Activated T-cell treated with anti-CD3 and anti-CD28 coated beads, Interleukin-2, amount 50 U/mL, for 4 hours (primary cell): Measurements from ENCODE around the gene CD63. TPM values are rescaled to one million over a fixed set of nuclear protein-coding genes. Genes with fewer than 3 reads are reported as not detected.

Source experiments
- ATAC-seq, 2 donors: fragments of 200-7000 bp; cut with Tn5 transposase; one replicate each; pipeline ENCODE4 v1.10.0; 2021
- DNase-seq: peaks from one replicate; pipeline ENCODE4 v3.0.0-alpha.2; 2020
- H3K27me3 Mint-ChIP-seq: one replicate; pipeline ENCODE4 v1.8.0; 2021; ENCODE audit warnings: low read depth, mixed read lengths
- H3K36me3 Mint-ChIP-seq: one replicate; pipeline ENCODE4 v1.8.0; 2022; ENCODE audit warnings: mixed read lengths; ENCODE audit not compliant: insufficient read depth
- H3K4me1 Mint-ChIP-seq: one replicate; pipeline ENCODE4 v1.8.0; 2021; ENCODE audit warnings: low read depth, mixed read lengths
- H3K4me3 Mint-ChIP-seq: one replicate; pipeline ENCODE4 v1.8.0; 2021; ENCODE audit warnings: mild to moderate bottlenecking, moderate library complexity, mixed read lengths
- H3K9me3 Mint-ChIP-seq: one replicate; pipeline ENCODE4 v1.8.0; 2021; ENCODE audit warnings: mixed read lengths
- total RNA-seq, 3 donors: library from RNA; stranded (reverse); gene quantifications; one replicate each; pipeline ENCODE4 v1.2.1, GENCODE V29; 2021

The CD63 gene
- total RNA-seq, 3 donors from 2014 or later: 158 to 177 (median 177) TPM

DNA sequence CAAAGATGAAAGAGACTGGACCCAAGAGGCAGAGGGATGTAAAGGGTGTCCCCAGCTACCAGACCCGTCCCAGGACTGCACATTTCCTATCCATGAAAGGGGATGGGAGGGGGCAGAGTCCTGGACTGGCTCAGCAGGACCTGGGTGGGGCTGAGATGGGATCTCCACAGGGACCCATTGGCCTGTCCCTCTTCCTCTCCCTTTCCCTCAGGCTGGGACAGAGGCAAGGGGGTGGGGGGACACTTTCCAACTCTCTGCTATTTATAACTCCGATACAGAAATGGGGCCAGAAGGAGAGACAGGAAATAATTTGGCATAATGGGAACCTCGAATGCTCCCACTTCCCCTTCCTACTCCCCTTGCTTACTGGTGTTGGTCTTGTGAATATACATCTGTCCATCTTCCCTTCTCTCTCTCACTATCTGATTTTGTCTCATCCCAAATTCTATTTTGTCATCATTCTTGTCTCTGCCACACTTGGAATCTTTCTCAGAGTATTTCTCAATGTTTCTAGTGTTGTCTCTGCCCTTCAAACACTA, 20.0 kb downstream of the CD63 start:
- Mint-ChIP-seq H3K36me3 (no peaks in the 10 kb centered on the region), H3K4me3 (peak overlapping the region; percentile 82), H3K4me1 (peaks cover 18% of the 10 kb centered on the region), H3K27me3 (peaks cover 19% of the 10 kb centered on the region), H3K9me3 (no peaks in the 10 kb centered on the region)
- ATAC-seq (no peak), DNase-seq (no peak)

DNA sequence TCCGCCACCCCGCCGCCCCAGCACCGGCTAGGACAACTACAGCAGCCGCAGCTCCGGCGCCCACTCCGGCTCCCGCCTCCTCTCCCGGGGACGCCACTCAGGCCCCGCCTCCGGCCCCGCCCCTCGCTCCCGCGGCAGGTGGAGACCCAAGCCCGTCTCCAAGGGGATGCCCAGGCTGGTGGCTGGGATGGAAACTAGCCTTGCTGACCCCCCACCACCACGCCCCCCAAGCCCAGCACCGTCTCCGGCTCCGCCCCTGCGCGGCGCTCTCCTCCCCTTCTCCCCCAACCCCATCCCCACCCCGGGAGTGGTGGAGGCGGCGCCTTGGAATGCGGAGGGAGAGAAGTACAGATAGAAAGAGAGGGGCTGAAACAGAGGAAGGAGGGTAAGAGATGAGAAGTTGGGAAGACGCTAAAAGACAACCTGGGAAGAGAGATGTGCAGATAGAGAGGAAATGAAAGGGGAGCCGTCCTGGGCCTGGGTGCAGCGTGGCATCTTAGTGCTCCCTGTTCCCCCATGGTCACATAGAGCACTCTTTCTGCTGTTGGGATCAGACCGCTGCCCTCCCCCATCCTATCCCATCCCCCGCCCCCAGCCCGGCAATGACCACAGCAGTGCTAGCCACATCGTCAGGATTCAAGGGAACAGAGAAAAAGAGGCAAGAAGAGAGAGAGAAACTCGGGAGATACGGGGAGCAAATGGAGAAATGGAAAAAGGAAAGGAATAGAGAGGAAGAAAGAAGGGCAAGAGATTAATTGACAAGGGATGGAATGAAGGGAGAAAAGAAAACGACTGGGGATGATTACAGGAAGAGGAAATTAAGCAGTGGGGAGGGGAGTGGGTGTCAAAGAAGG, 20.7 kb downstream of the CD63 start, which contains the start of gene ITGA7:
Gene ITGA7 (minus strand): TSS at position 64 of the 854 bp plus-strand sequence. CDS start 222 bp downstream, outside the sequence.
- peak; percentile 88 to 92 for ATAC-seq
- peak within 1 kb of the TSS; percentile 82 for H3K4me3 Mint-ChIP-seq

DNA sequence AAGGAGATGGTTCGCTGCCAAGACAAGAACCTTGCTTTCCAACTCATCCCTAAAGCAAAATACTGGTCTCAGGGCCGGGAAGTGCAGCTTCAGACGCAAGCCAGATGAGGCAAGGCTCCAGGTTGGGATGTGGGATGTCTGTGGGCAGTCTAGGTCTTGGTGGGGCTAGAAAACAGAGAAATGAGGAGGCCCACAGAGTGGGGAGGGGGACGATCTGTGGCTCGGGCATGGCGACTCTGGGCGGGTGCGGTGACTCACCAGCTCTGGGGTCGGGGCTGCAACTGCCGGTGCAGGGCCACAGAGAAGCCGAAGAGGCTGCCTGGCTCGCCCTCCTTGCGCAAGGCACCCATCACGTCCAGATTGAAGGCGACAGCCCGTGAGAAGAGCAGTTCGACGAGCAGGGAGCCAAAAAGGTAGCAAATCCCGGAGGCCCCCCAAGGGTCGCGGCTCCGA, 21.6 kb downstream of the CD63 start:
- DNase-seq (no peak), ATAC-seq (peak; percentile 34 to 40)
- Mint-ChIP-seq H3K27me3 (peaks cover 19% of the 10 kb centered on the region), H3K4me1 (peaks cover 18% of the 10 kb centered on the region), H3K4me3 (peak overlapping the region; percentile 82), H3K36me3 (no peaks in the 10 kb centered on the region), H3K9me3 (no peaks in the 10 kb centered on the region)

More for the DNA sequence above, 20.7 kb downstream of the CD63 start, which contains the start of gene ITGA7:
- Mint-ChIP-seq H3K9me3 (no peaks in the 10 kb centered on the region), H3K4me1 (peaks cover 18% of the 10 kb centered on the region), H3K36me3 (no peaks in the 10 kb centered on the region), H3K27me3 (peaks cover 19% of the 10 kb centered on the region)
- DNase-seq: peak; percentile 60

DNA sequence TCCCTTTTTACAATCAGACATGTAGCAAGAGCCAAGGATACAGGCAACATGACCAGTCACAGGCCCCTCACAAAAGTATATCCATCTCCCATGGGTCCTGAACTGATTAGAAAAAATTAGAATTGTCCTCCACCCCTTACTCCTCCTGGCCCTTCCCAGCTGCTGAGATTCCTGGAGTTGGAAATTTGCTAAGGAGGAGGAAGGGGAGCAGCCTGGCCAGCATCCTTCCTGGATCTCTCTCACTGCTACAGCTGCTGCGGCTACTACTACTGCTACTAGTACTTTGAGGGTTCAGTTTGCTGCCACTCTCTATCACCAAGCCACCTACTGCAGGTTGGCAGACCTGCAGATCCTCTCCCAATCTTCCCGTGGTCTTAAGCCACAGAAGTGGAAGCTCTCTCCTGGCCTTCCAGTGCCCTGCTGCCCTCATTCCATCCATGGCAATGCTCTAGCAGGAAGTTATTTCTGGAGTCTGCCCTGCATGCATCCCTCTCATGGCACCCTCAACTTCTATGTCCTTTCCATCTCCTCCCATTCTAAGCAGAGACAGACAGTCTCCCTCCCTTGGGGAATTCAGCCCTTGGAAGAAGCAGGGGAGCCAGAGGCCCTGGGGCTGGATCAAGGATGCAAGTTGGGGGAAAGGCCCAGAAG, 22.1 kb downstream of the CD63 start:
- H3K36me3 Mint-ChIP-seq: no peaks in the 10 kb centered on the region
- peaks cover 18% of the 10 kb centered on the region for H3K4me1 Mint-ChIP-seq
- H3K27me3 Mint-ChIP-seq: peaks cover 19% of the 10 kb centered on the region
- no peaks in the 10 kb centered on the region for H3K9me3 Mint-ChIP-seq
- ATAC-seq (no peak), DNase-seq (no peak)
- peak overlapping the region; percentile 82 for H3K4me3 Mint-ChIP-seq

DNA sequence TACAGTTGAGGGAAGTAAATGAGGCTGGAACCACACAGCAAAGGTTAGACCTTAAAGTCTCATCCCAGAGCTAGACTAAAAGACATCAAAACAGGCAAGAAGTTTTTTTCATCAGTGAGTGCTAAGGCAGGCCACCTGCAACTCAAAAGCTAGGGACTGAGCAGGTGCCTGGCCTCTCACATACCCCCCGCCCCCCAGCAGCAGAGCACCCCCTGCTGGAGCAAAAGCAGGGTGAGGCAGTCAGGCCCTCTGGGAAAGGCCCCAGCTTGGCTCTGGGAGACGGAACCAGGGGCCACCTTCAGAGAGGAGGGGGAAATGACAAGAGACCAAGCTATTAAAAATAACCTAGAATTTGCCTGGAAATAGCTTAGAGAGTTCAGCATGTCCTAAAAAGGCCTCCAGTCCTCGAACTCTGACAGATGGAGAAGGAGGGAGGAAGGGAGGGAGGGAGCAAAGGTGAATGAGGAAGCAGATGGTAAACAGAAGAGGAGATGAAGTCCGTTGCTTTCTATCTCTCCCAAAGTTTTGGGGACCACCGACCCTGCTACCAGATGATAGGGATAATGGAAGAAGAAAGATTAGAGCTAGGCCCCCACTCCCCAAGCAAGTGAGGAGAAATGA, 22.9 kb downstream of the CD63 start:
- no peak overlapping the region for H3K4me3 Mint-ChIP-seq
- H3K4me1 Mint-ChIP-seq: peaks cover 18% of the 10 kb centered on the region
- ATAC-seq: no peak
- H3K36me3 Mint-ChIP-seq: no peaks in the 10 kb centered on the region
- DNase-seq: no peak
- H3K9me3 Mint-ChIP-seq: no peaks in the 10 kb centered on the region
- peaks cover 19% of the 10 kb centered on the region for H3K27me3 Mint-ChIP-seq

DNA sequence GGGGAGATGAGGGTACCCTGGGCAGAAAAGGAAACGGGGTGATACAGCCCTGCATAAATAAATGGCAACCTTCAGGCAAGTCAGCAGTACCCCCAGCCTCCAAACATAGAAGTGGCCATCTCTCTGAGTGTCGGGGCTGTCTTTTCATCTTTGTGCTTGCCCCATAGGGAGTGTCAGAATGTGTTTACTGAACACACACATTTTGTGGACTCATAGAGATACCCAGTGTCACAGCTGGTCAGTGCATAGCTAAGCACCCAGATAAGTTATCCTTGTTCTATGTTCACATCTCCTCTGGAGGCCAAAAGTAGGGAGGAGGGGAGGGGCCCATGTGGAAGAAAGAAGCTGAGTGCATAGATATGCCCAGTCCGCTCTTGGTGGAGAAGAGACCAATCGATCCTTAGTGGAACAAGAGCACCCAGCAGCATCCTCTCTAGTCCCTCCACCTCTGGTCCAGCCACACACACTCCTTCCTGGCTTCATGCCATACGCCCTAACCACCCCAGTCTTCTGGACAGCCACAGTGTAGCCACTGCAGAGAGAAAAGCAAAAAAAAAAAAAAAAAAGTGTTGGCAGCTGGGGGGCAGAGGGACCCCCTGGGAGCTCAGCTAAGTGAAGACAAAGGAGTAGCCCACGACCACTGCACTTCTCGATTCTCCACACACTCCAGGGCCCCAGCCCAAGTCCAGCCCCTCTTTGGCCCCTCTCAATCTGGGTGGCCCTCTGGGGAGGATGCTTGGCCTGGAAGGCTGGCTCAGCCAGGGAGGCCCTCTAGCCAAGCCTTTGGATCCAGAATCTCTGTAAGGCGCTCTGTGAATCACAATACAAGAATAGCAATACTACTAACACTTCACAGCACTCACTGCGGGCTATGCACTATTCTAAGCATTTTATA, 23.7 kb downstream of the CD63 start:
- Mint-ChIP-seq H3K27me3 (peaks cover 19% of the 10 kb centered on the region), H3K4me3 (no peak overlapping the region), H3K4me1 (peaks cover 18% of the 10 kb centered on the region), H3K9me3 (no peaks in the 10 kb centered on the region), H3K36me3 (no peaks in the 10 kb centered on the region)
- no peak for ATAC-seq
- no peak for DNase-seq

DNA sequence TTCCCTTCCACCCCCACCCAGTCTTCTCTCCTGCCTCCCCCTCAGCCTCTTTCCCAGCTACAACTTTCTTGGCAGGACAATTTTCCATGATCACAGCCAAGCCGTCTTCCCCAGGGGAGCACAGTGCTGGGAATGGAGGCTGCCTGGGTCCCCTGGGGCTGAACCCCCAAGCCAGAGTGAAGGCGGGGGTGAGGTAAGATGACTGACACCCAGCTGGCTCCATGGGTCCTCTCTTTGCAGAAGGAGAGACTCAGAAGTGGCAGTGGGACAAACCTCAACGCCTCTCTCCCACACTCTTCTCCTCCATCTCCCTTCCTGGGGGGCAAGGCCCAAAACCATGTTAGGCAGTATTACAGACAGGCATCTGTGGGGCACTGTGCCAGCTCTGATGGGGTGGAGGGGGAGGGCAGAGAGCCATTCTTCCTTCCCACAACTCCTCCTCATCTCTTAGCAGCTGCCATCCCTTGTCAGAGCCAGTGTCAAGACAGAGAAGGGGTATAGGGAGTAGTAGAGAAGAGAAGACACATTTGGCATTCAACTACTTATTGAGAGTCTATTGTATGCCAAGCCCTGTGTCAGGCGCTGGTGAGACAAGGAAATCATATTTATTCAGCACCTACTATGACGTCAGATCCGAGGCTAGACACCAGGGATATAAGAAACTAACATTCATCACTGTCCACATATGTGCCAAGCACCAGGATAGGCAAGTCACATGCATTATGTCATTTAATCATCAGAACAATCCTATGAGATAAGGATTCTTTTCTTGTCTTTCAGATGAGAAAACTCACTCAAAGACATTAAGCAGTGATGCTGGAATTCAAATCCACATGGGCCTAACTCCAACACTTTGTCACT, 24.7 kb downstream of the CD63 start:
- no peak overlapping the region for H3K4me3 Mint-ChIP-seq
- peaks cover 18% of the 10 kb centered on the region for H3K27me3 Mint-ChIP-seq
- ATAC-seq: no peak

DNA sequence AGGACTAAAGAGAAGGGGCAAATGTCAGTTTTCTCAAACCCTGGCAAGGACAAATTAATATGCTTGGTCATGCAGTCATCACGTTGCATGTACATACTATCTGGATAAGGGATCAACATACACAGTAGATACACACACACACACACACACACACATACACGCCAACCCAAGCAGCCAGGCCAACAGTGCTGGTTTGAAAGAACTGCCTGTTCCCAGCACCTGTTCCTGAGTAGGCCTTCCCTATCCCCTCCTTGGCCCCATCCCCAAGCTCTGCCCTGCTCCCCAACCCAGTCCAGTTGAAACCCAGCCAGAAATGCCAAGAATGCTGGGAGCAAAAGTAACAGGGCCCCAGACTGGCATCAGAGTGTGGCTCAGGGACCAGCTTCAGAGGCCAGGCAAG, 25.5 kb downstream of the CD63 start:
- H3K36me3 Mint-ChIP-seq: no peaks in the 10 kb centered on the region
- H3K4me3 Mint-ChIP-seq: no peak overlapping the region
- no peak for ATAC-seq
- peaks cover 10% of the 10 kb centered on the region for H3K4me1 Mint-ChIP-seq
- no peaks in the 10 kb centered on the region for H3K9me3 Mint-ChIP-seq
- peaks cover 11% of the 10 kb centered on the region for H3K27me3 Mint-ChIP-seq
- no peak for DNase-seq

More for the DNA sequence above, 24.7 kb downstream of the CD63 start:
- H3K36me3 Mint-ChIP-seq: no peaks in the 10 kb centered on the region
- H3K9me3 Mint-ChIP-seq: no peaks in the 10 kb centered on the region
- H3K4me1 Mint-ChIP-seq: peaks cover 17% of the 10 kb centered on the region
- DNase-seq: no peak

DNA sequence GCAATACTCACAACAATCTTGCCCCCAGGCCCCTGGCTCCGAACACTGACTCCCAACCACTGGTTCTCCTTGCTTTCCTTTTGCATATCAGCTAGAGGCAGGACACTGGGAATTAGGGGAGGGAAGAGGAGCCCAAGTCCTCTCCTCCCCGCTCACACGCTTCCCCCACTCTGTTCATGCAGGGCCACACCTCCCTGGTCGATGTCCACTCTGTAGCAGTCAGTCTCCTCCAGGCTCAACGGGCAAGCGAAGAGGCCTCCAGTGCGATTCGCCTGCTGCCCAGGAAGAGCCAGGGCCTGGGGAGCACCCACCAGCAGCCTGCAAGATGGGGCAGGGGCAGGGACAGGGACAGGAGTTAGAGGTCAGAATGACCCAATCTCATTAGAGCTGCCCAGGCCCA, 25.9 kb downstream of the CD63 start:
- peaks cover 7% of the 10 kb centered on the region for H3K4me1 Mint-ChIP-seq
- H3K9me3 Mint-ChIP-seq: no peaks in the 10 kb centered on the region
- H3K36me3 Mint-ChIP-seq: no peaks in the 10 kb centered on the region
- ATAC-seq: no peak
- peaks cover 9% of the 10 kb centered on the region for H3K27me3 Mint-ChIP-seq
- H3K4me3 Mint-ChIP-seq: no peak overlapping the region
- DNase-seq: no peak

DNA sequence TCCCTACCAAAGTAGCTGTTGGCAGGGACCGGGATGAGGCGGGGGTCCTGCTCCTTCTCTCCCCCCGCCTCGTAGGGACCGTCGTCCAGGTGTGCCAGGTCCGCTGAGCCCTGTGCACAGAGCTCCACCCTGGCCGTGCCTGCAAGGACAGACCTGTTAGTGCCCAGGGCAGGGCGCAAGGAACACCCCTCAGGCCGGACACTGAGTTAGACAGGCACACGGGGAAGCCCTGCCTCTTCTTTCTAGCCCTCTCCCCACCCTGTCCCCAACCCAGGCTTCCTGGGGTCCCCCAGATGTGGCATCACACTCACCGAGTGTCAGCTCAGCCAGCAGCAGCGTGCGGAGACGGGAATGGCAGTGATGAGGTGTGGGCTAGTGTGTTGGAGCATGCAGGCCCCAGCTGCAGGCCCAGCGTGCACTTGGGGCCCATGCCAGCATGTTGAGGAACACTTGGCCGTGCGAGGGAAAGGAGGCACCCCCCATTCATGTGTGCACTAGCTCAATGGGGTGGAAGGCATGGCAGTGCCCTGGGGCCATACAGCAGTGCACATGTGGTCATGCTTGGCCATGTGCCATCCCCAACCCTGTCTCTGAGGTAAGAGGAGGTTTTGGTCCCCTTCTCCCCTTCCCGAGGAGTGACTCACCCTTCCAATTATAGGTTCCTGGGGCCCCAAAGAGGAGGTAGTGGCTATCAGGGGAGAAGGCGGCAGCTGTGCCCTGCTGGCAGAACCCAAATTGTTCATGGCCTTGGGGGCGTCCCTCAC, 28.4 kb downstream of the CD63 start:
- DNase-seq (no peak), ATAC-seq (no peak)
- Mint-ChIP-seq H3K9me3 (no peaks in the 10 kb centered on the region), H3K4me3 (no peak overlapping the region), H3K27me3 (no peaks in the 10 kb centered on the region), H3K4me1 (no peaks in the 10 kb centered on the region), H3K36me3 (no peaks in the 10 kb centered on the region)

DNA sequence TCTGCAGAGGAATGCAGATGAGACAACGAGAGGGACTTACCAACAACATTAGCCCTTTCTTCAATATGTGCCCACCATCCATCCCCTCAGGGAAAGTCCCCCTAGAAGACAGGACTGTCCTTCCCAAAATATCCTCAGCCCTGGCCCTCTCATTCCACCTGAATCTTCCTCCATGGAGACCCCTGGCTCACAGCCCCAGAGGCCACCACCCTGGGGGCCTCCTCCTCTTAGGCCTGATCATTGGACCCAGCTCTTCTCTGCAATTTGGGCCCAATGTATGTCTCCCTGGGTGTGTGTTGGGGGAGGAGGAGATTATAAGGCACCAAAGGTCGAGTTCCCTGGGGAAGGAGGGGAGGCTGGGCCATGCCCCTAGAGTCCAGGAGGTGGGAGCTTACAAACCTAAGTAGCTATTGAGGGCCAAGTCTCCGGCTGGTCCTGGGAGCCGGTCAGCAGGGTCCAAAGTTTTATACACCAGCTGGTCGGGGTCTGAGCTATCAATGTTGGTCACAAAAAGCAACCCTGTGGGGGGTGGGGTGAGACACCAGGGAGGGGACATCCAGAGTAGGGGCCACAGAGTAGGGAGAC, 29.2 kb downstream of the CD63 start:
- no peak overlapping the region for H3K4me3 Mint-ChIP-seq
- H3K36me3 Mint-ChIP-seq: no peaks in the 10 kb centered on the region
- no peaks in the 10 kb centered on the region for H3K27me3 Mint-ChIP-seq
- ATAC-seq (no peak), DNase-seq (no peak)
- no peaks in the 10 kb centered on the region for H3K4me1 Mint-ChIP-seq
- H3K9me3 Mint-ChIP-seq: no peaks in the 10 kb centered on the region

DNA sequence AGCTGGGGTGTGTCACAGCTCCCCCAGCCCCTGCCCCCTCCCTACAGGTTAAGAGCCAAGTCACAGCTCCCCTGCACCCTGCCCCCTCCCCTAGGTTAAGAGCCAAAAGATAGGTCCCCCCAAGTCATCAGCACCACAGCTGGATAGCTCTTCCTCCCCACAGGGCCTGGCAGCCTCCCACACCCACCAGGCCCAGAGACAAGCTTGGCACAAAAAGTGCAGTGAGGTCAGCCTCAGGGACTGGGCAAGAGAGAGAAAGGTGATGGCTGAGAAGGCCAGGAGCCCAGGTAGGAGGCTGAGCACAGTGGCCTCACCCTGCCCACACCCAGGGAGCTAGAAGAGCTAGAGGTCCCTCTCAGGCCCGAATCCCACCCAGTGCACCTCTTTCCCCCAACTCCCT, 29.8 kb downstream of the CD63 start:
- no peaks in the 10 kb centered on the region for H3K27me3 Mint-ChIP-seq
- H3K4me3 Mint-ChIP-seq: no peak overlapping the region
- H3K9me3 Mint-ChIP-seq: no peaks in the 10 kb centered on the region
- DNase-seq (no peak), ATAC-seq (no peak)
- no peaks in the 10 kb centered on the region for H3K4me1 Mint-ChIP-seq
- no peaks in the 10 kb centered on the region for H3K36me3 Mint-ChIP-seq
